A673 (cell line): ENCODE measurements around the gene MAP3K7.

ENCODE experiments used
- CTCF ChIP-seq: fragments of 300-800, 200-600 bp; sonication (generic); conservative IDR thresholded peaks from 2 replicates; pipeline ENCODE4 v1.5.1; 2017; ENCODE audit warnings: low read depth, mild to moderate bottlenecking, antibody characterized with exemption, low read length, moderate library complexity, mixed read lengths
- EZH2 ChIP-seq: fragments of 200-600 bp; sonication (generic); IDR thresholded peaks from 2 replicates; pipeline ENCODE4 v1.6.1; 2017; ENCODE audit warnings: borderline replicate concordance, low read depth, mild to moderate bottlenecking, mixed read lengths, antibody characterized with exemption, low read length; ENCODE audit not compliant: poor library complexity, severe bottlenecking

- no peak for TF ChIP-seq CTCF
- no peak for TF ChIP-seq EZH2
Measured at GRCh38 chr6:90466154-90466940, 120.5 kb downstream of the MAP3K7 start.
